Gastroesophageal sphincter (tissue), 4 donors: ENCODE results near the gene ROBO1. TPM values are rescaled to one million over a fixed set of nuclear protein-coding genes. Genes with fewer than 3 reads are reported as not detected.

Source experiments
- ATAC-seq: fragments of 150-250 bp; one replicate; pipeline ENCODE4 v1.9.1; 2016; ENCODE audit warnings: mild to moderate bottlenecking, moderate library complexity
- H3K27ac ChIP-seq, 4 donors: fragments of 200-600 bp; sonication (generic) in 3 of 4; 1 replicate in 3 of 4; 2 replicates in 1 of 4; pipeline ENCODE4 v1.5.1; 2016 to 2019
- H3K27me3 ChIP-seq: fragments of 200-600 bp; sonication (generic); one replicate; pipeline ENCODE4 v1.5.1; 2019
- H3K36me3 ChIP-seq, 2 donors: fragments of 200-600 bp; sonication (generic); one replicate each; pipeline ENCODE4 v1.5.1; 2019; ENCODE audit warnings: control low read depth in 1 of 2
- H3K4me1 ChIP-seq, 3 donors: fragments of 200-600 bp; sonication (generic); 1 replicate in 2 of 3; 2 replicates in 1 of 3; pipeline ENCODE4 v1.5.1; 2016 to 2019; ENCODE audit warnings: control low read depth in 2 of 3
- H3K4me3 ChIP-seq, 2 donors: fragments of 200-600 bp; sonication (generic); one replicate each; pipeline ENCODE4 v1.5.1; 2019; ENCODE audit warnings: mild to moderate bottlenecking in 1 of 2, moderate library complexity in 1 of 2
- H3K9me3 ChIP-seq, 3 donors: fragments of 200-600 bp; sonication (generic); one replicate each; pipeline ENCODE4 v1.5.1; 2017 to 2019; ENCODE audit warnings: control low read depth in 2 of 3
- EP300 ChIP-seq: sonication (generic); formaldehyde crosslinking; IDR thresholded peaks from one replicate; pipeline ENCODE4 v1.6.1; 2017; ENCODE audit warnings: antibody characterized with exemption, mild to moderate bottlenecking
- POLR2A ChIP-seq, 2 donors: fragments of 450-650 bp; IDR thresholded peaks; one replicate each; pipeline ENCODE4 v1.6.1; 2017; ENCODE audit warnings: antibody characterized with exemption in 2 of 2, mild to moderate bottlenecking in 2 of 2, moderate library complexity in 1 of 2
- POLR2AphosphoS5 ChIP-seq: sonication (generic); formaldehyde crosslinking; IDR thresholded peaks from one replicate; pipeline ENCODE4 v1.6.1; 2017; ENCODE audit warnings: antibody characterized with exemption
- WGBS, 2 donors: methylation state at CpG; one replicate each; pipeline ENCODE4 v1.1.5; 2018; ENCODE audit warnings: low coverage in 1 of 2; 5-methylcytosine and 5-hydroxymethylcytosine counted together
- total RNA-seq, 4 donors: library from RNA; depleted of rRNA; stranded (reverse); fragments of >200 nt; gene quantifications; one replicate each; pipeline ENCODE4 v1.1.0, GENCODE V29; 2016
- TF ChIP-seq, protein P1 (sequence below), 4 experiments: fragments of 200-600 bp in 2 of 4; fragments of 450-650 bp in 2 of 4; sonication (generic) in 1 of 4; IDR thresholded peaks; one replicate each; pipeline ENCODE4 v1.5.1; 2017 to 2019; ENCODE audit warnings: antibody characterized with exemption in 4 of 4, mild to moderate bottlenecking in 2 of 4, moderate library complexity in 2 of 4

The ROBO1 gene
- total RNA-seq, 4 donors from 2014 or later, result 9.7 to 15.3 (median 12.9) TPM

DNA sequence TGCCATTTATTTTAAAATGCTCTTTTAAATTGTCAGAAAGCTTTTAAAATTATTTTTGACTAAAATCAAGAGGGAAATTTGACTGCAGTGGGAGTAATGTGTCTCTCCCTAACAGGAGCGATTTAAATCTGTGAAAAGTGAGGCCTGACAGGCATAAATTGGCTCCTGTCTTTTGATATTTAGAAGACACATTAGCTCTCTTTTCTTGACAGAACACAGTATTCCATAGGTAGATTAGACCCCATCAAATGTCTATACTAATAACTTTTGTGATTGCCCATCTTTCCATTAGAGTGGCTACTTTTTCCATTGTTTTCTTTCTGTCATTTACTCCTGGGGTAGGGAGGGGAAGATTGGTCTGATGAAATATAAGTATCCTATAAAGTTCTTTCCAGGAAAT, 866.3 kb downstream of the ROBO1 start:
- no peaks in the 10 kb centered on the region for H3K27me3 ChIP-seq
- H3K4me3 ChIP-seq, result no peak overlapping the region
- H3K9me3 ChIP-seq, result no peaks in the 10 kb centered on the region
- H3K27ac ChIP-seq, result no peak overlapping the region
- ATAC-seq, result no peak
- no peaks in the 10 kb centered on the region for H3K36me3 ChIP-seq
- TF ChIP-seq EP300, result no peak
- TF ChIP-seq POLR2A (IDR thresholded peaks at IDR 0.05), result no peak
- TF ChIP-seq POLR2AphosphoS5, result no peak
- WGBS, 2 donors, result 100% methylated on average over 1 of the region's 1 CpG
- H3K4me1 ChIP-seq, result no peaks in the 10 kb centered on the region

DNA sequence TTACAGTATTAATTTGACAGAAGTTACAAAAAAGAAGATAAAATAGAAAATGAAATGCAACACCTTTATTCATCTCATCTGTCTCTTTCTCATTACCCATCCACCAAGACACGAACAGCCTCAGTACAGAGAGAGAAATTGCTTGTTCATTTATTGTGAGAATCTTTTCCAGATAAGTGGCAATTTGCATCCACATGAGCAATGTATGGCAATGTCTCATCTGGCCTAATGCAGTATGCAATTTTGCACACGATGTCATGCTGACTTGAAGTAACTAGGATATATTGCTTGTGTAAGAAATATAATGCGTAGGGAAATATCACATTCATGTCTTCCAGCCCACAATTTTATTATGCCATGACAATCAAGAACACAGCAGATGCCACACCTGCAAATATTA, 866.9 kb downstream of the ROBO1 start:
- Histone ChIP-seq H3K4me3 (no peak overlapping the region), H3K36me3 (no peaks in the 10 kb centered on the region), H3K4me1 (no peaks in the 10 kb centered on the region), H3K27me3 (no peaks in the 10 kb centered on the region), H3K9me3 (no peaks in the 10 kb centered on the region), H3K27ac (no peak overlapping the region)
- no peak for ATAC-seq
- WGBS, 2 donors, result 75 to 79% methylated on average over 3 of the region's 3 CpGs
- no peak for TF ChIP-seq POLR2AphosphoS5

DNA sequence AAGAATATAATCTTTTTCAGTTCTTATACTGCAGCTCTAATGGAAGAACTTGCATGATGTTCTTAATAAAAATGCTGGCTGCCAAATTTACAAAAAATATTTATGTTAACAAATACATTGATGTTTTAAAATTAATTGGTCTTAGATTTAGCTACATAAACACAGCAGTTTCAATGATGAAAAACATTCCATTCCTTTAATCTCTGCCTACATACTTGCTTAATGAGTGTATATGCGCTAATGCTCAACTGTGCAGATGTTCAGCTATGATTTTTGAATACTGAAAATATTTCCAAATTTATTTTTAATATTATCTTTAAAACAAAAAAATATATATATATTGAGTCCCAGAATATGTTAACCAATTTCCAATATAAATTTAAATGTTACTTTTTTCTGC, 867.4 kb downstream of the ROBO1 start:
- no peak overlapping the region for H3K27ac ChIP-seq
- WGBS, 2 donors, result 90 to 100% methylated on average over 1 of the region's 1 CpG
- H3K27me3 ChIP-seq, result no peaks in the 10 kb centered on the region
- H3K4me1 ChIP-seq, result no peaks in the 10 kb centered on the region
- TF ChIP-seq, protein P1, sequence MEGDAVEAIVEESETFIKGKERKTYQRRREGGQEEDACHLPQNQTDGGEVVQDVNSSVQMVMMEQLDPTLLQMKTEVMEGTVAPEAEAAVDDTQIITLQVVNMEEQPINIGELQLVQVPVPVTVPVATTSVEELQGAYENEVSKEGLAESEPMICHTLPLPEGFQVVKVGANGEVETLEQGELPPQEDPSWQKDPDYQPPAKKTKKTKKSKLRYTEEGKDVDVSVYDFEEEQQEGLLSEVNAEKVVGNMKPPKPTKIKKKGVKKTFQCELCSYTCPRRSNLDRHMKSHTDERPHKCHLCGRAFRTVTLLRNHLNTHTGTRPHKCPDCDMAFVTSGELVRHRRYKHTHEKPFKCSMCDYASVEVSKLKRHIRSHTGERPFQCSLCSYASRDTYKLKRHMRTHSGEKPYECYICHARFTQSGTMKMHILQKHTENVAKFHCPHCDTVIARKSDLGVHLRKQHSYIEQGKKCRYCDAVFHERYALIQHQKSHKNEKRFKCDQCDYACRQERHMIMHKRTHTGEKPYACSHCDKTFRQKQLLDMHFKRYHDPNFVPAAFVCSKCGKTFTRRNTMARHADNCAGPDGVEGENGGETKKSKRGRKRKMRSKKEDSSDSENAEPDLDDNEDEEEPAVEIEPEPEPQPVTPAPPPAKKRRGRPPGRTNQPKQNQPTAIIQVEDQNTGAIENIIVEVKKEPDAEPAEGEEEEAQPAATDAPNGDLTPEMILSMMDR (IDR thresholded peaks at IDR 0.05), result no peak
- TF ChIP-seq POLR2AphosphoS5, result no peak
- no peak for TF ChIP-seq POLR2A (IDR thresholded peaks at IDR 0.05)
- no peak for TF ChIP-seq EP300
- no peak for ATAC-seq
- no peaks in the 10 kb centered on the region for H3K9me3 ChIP-seq
- H3K4me3 ChIP-seq, result no peak overlapping the region
- H3K36me3 ChIP-seq, result no peaks in the 10 kb centered on the region

DNA sequence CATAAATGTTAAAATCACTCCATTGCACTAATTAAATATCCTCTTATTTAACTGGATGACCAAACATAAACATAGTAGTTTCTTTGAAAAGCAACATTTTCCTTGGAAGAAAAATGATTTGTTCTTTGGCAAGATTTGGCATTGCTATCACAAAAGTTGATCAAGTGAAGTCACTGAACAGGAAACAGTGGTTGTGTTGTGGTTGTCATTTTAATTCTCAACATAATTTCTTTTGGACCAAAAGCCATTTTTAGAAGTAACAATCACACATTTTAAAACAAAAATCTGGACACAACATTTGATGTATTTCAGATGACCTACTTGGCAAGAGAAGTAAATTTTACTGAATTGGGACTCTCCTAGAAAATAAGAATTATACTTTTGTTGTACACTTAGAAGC, 872.3 kb downstream of the ROBO1 start:
- Histone ChIP-seq H3K9me3 (no peaks in the 10 kb centered on the region), H3K36me3 (no peaks in the 10 kb centered on the region), H3K27ac (no peak overlapping the region), H3K4me1 (no peaks in the 10 kb centered on the region), H3K27me3 (no peaks in the 10 kb centered on the region), H3K4me3 (no peak overlapping the region)
- no peak for ATAC-seq
- TF ChIP-seq POLR2A (IDR thresholded peaks at IDR 0.05), result no peak
- no peak for TF ChIP-seq POLR2AphosphoS5
- TF ChIP-seq EP300, result no peak
- TF ChIP-seq, protein P1 (IDR thresholded peaks at IDR 0.05), result no peak

DNA sequence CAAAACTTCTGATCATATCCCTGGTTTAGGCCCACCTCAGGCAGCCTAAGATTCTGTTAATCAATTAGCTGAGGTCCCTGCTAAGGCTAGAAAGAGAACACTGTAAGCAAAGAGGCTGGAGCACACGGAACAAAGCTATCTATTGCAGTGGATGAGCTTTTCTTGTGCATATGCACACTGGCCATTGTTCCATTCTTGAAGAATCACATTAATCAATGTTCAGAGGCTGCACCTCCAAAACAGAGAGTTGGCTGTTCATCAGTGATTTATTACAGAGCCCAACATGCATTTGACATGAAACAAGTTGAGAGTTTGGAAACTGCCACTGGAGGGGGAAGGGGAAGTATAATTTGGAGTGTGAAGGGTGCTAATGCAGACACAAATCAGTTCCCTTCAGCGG, 873.0 kb downstream of the ROBO1 start:
- Histone ChIP-seq H3K9me3 (no peaks in the 10 kb centered on the region), H3K4me1 (no peaks in the 10 kb centered on the region), H3K27me3 (no peaks in the 10 kb centered on the region), H3K27ac (no peak overlapping the region), H3K36me3 (no peaks in the 10 kb centered on the region), H3K4me3 (no peak overlapping the region)
- 75% methylated on average over 2 of the region's 2 CpGs; no CpG with 5 or more reads in 1 of the 2 donors for WGBS, 2 donors
- TF ChIP-seq, protein P1 (IDR thresholded peaks at IDR 0.05), result no peak
- TF ChIP-seq POLR2A (IDR thresholded peaks at IDR 0.05) (no peak), EP300 (no peak), POLR2AphosphoS5 (no peak)
- no peak for ATAC-seq

DNA sequence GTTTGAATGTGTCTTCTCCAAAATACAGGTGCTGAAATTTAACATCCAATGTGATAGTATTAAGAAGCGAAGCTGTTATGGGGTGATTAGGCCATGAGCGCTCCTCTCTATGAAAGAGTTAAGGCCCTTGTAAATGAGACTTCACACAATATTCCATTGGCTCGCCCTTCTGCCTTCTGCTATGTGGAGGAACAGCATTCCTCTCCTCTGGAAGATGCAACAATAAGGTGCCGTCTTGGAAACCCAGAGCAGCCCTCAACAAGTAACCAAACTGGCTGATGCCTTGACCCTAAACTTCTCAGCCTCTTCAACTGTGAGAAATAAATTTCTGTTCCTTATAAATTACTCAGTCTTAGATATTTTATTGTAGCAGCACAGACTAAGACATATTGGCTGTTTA, 874.6 kb downstream of the ROBO1 start:
- ATAC-seq, result no peak
- no peak overlapping the region for H3K4me3 ChIP-seq
- H3K27ac ChIP-seq, result no peak overlapping the region
- no peak for TF ChIP-seq POLR2A (IDR thresholded peaks at IDR 0.05)
- TF ChIP-seq POLR2AphosphoS5, result no peak
- TF ChIP-seq, protein P1 (IDR thresholded peaks at IDR 0.05), result no peak
- no peak for TF ChIP-seq EP300
- WGBS, 2 donors, result 94 to 97% methylated on average over 4 of the region's 4 CpGs
- H3K36me3 ChIP-seq, result no peaks in the 10 kb centered on the region
- no peaks in the 10 kb centered on the region for H3K9me3 ChIP-seq
- H3K4me1 ChIP-seq, result no peaks in the 10 kb centered on the region
- no peaks in the 10 kb centered on the region for H3K27me3 ChIP-seq
